Islet precursor cell (in vitro differentiated cells): ENCODE data around the gene GALNT12.

ENCODE experiments used
- DNase-seq: peaks from one replicate; pipeline ENCODE4 v3.0.0-alpha.2; 2018

The GALNT12 gene

DNA sequence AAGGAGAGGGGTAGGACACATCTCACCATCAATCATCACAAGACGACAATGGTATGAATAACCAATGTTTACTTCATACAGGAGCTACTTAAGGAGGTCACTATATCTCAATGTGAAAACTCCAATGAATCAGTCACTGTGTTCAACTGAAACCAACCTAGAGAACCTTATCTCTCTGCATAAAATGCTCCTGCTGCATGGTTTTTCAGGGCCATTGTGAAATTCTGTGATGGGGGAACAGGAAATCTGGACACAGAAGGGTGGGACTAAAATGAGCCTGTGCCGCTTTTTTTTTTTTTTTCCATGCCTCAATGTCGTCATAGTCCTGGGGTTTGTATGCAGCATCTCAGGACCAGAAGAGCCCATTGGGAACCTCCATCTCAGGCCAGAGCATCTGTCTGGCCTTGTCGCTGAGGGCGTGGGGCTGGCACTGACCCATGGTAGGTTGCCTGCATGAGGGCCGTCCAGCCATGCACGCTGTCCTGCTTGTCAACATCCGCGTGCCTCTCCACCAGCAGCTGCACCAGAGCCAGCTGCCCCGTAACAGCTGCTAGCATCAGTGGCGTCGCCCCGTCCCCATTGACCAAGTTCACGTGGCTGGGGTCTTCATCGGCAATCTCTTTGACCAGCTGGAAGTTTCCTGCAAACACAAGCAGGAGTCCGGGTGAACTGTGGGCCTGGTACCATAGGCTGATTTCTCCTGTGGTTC lies 23.8 kb upstream of the GALNT12 start:
- DNase-seq = no peak

DNA sequence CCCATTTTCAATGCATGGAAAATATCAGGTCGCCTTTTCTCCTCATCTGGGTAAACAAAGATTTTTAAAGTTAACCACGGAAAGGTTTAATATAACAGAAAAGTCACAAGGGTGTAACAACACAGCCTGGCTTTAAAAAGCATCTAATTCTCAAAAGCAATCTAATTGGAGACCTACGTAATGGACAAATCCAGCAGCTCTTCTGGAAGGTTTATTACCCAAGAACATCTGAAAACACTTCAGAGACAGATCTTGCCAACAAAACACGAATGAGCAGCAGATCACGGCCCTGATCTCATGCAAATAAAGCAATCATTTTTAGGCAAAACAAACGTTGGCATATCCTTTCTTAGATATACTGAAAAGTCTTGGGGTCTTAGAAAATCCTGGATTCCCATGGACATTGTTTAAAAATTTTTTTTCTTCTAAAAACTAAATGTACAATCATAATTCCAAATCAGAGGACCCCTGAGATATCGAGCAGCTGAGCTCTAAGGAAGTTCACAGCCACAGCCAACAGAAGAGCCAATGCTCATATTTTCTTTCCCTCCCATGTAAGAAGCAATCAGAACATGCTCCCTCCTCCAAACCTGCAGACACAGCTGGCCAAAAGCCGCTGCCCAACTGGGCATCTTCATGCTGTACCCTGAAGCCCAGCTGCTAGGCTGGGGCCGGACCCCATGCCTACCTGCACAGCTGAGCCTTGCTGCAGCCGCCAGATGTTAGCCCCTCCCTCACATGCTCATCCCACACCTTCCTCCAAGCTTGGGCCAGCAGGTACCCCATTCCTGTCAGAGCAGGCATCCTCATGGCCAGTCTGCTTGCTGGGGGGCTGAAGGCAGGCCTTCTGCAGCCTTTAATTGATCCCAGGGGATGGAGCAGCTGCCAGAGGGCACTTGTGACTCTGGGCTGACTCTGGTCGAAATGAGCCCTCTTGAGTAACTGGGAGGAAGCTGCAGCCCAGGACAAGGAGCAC lies 22.4 kb upstream of the GALNT12 start:
- DNase-seq = no peak

DNA sequence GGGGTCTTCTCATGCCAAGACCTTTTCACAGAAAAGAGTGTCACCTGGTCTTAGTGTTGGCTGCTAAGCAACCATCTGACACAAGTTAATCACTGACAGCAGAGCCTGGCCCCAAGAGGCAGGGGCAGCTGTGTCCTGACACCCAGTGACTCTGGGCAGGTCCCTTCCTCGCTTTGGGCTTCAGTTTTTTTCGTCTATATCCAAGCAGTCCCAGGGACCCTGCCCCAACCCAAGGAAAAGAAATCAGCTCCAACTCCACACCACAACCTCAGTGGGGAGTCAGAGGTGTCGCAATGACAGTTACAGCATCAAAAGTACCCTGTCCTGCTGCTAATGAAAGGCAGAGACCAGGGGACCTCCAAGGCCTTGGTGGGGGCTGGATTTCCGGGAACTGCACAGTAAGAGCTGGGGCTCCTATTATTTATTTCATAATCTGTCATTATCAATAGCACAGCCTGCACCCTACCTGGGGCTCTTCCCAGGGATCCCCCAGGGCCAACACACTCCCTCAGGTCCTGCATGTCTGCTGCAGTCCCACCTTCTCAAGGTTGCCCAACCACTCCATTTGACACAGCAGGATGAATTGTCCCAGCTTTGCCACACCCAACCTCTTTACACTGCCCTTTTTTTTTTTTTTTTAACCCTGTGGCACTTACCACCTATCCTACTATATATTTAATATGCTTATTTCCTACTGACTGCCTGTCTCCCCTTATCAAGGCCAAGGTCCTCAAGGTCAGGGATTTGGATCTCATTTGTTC lies 20.5 kb upstream of the GALNT12 start:
- DNase-seq = no peak

DNA sequence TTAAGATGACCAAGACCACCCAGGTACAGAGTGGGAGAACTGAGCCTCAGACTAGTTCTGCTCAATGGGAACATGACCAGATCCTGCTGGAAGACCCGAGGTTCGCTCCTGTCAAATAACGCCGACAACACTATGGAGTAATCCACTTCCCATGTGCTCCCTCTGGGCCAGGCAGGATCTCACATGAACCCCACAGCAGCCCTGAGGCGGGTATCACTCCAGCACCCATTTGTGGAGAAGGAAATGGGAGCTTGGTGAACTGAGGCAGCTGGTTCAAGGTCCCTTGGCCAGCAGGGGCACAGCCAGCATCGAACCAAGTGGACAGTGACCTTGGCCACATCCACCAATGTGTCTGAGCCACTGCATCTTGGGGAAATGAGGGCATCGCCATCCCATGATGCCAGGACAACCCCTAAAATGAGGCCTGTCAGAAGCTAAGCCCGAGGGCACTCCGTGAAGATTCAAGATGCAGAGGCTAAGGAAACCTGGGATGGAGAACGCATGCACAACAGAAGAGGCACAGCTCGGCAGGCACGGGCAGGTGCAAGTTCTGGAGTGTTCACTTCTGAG lies 19.6 kb upstream of the GALNT12 start:
- no peak for DNase-seq

DNA sequence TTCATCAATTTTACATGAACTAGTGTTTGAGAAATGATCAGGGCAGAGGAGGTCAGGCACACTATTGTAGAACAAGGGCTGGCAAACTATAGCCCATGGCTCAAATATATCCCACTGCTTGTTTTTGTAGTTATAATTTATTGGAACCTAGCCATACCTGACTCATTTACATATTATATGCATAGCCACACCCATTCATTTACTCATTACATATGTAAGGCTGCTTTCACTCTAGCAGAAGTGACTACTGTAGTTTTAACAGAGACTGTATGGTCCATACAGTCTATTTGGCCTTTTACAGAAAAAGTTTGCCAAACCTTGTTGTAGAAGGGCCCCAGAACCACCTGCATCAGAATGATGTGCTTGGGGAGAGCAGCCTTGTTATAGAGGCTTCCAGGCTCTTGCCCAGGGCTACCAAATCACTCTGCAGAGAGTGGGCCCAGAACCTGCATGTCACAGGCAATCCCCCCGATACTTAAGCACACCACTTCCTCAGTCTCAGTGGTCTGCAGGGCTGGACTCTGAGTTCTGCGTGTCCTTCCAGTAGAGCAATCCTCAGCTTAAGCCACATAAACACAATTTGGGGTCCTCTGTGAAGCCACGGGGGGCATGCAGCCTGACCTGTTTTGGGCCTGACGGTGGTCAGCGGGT lies 17.9 kb upstream of the GALNT12 start:
- DNase-seq = no peak

DNA sequence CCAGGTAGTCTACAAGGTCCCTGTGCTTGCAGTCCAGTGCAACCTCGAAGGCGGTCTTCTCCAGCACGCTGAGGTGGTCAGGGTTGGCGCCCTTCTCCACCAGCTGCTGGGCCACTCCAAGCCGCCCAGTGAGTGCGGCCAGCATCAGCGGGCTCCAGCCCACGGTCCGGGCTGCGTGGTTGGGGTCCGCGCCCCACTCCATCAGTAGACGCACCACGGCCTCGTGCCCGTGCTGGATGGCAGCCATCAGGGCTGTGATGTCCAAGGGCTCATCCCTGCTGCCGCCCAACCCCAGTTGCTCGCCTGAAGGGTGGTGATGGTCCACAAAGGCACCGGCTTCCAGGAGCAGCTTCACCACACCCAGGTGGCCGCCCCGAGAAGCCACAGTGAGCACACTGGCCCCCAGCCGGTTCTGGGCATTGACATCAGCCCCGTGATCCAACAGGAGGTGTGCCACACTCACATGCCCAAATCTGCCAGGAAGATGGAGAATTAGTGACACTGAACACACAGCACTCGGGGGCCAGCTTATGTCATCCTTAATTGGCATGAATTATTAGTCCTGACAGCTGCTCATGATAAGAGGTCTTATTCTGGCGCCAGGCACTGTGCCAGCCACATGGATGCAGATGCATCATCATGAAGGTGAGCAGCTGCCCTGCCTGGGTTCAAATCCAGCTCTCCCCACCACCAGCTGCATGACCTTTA lies 17.2 kb upstream of the GALNT12 start:
- no peak for DNase-seq

DNA sequence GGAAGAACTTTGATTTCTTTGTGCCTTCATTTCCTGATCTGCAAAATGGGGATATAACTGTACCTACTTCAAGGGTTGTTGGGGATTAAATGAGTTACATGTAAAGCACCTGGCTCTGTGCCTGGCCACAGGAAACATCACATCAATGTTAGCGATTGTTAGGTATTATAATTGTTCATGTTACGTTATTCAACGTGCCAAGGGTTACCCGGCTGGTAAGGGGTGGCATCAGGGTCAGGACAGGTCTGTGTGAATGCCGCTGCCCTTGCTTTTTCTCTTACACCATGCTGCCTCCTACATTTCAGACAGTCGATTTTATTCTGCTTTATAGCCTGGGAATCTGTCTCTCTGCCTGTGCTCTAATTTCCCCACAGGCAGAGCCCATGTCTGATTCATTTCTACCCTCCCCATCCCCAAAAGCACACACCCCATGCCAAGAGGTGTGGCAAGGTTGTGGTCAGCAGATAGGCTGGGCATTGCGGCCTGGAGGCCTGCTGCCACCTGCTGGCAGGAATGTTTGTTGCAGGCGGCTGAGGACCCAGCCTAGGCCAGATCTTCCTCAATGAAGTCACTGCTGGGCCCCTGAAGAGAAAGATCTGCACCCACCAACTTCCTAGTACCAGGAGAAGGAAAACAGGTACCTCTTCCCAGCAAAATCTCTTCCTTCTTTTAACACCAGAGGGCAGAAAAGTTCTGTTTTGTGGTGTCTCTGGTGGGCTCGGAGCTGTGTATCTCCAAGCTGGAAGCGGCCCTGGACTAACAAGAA lies 16.4 kb upstream of the GALNT12 start:
- DNase-seq = peak; percentile 93

DNA sequence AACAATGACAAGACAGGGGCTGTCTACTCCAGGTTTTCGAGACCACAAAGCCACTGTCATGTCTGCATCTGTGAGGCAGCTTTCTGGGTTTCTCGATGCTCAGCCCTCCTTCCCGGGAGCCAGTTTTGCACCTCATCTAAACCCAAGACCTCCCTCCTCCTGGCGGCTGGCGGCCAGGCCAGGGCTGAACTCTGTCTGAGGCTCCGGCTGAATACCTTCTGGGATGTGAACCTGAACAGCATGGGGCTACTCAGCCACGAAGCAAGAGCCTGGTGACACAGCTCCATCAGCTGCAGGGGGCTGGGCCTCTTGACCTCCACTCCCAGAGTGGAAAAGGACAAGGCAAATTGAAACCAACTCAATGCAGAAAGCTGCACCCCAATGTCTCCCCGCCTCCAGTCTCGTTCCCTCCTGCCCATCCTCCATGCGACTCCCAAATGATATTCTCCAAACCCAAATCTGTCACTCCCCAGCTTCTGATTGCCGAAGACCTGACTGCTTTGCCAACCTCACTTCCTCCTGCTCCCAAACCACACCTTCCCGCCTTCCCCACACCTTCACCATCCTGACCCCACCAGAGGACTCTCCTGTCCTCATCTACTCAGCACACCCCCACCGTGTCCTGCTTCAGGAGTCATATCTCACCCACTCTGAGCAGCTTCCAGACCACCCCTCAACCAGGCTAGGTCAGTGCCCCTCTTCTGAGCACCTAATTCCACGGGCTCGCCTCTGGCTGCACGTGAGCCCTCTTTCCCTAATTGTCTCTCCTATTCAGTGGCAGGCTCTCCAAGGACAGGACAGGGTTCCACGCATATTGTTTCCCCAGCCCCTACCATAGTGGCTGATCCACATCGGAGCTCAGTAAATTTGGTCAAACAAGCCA lies 15.6 kb upstream of the GALNT12 start:
- DNase-seq = no peak

DNA sequence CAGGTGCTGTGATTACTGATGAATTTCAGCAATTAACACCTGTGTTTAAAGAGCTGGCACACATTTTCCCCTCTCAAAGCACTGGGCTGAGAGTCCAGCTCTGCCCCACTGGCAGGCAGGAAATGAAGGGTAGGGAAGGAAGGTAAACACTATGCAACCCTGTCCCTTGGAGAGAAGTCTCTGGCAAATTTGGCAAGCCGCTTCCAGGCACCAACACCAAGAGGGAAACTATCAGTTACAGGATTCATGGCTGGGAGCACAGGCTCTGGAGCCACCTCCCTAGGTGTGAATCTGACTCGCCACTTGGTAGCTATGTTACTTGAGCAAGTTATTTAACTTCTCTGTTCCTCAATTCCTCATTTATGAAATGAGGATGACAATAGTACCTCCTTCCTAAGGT lies 14.4 kb upstream of the GALNT12 start:
- DNase-seq = no peak

DNA sequence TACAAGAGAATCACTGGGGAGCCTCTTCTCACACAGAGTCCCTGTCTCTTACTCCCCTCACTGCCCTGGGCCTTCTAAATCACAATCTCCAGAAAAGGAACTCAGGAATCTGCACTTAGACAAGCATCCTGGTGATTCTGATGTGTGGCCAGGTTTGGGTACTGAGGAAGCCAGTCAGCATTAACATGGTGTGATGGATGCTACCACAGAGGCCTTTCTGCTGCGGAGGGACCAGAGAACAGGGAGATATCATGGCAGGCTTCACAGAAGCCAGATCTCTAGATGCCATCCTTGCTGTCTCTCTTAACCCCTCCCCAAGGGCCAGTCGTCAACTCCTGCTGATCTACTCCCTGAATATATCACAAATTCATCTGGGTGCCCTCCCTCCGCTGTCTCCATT lies 12.7 kb upstream of the GALNT12 start:
- peak; percentile 42 for DNase-seq

DNA sequence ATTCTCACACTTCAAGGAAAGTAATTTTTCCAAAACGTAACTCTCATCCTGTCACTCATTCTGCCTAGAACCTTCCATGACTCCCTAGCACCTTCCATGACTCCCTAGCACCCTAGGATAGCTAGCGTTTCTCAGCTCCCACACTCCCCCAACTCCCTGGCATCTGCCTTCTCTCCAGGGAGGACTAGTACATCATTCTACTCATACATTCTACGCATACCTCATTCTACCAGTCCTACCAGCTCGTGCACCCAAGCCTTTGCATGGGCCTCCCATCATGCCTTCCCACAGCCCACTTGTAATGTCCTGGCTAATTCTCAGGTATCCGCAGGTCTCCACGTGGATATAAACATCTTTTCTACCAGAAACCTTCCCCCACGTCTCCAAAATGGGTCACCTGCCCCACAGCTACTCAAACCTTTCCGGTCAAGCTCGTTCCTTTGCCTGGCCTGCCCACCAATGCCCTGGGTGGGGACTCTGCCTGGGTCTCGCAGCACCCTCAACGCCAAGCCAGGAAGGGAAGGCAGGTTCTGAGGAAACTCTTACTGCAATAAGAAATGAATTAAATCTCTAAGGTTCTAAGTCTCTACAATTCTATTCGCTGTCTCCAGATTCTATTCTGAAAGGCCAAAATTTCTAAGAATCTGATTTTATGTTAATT lies 12.0 kb upstream of the GALNT12 start:
- peak; percentile 50 for DNase-seq

DNA sequence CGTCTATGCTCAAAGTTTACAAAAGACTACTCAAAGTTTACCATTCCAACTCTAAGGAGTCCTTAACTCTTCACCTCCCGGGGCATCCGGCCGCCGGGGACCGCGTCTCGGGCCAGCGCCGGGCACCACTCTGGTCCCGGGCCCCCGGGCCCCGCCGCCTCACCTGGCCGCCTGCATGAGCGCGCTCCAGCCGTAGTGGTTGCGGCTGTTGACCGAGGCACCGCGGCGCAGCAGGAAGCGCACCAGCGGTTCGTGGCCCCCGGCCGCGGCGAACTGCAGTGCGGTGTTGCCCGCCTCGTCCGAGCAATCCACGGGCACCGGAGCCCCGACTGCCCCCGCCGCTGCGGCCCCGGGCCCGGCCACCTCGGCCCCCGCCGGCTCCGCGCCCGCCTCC lies 11.5 kb upstream of the GALNT12 start:
- DNase-seq = peak; percentile 61

DNA sequence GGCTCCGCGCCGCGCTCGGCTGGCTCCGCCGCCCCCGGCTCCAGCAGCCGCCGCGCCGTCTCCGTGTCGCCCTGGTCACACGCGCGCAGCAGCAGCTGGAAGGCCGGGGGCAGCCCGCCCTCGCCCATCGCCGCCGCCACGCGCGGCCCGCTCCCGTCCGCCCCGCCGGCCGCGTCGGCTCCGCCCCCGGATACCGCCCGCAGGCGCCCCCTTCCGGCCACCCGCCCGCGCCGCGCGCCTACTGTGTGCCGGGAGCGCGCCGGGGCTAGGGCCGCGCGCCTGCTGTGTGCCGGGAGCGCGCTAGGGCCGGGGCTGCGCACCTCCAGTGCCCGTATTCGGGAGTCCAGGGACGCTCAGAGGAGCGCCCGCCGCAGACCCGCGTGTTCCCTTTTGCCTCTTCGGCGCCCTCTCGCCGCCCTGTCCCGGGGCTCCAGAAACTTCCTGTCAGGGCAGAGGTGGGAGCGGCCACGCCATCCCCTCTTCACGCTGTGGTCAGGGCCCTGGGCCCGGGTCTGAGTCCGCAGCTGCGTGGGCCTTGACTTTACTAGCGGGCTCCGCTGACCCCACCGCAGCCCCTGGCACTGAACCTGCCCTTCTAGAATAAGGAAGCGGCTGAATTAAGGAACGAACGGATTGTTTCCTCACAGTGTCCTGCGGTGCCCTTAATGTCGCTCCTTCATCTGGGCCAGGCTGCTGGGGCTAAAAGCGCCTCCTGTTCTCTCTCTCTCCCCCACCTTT lies 10.9 kb upstream of the GALNT12 start, which contains the start of gene ANKS6:
Gene ANKS6, minus strand, starts transcription at position 192 of the 738 bp plus-strand sequence. Its CDS starts 64 bp downstream, at position 128.
- peak; percentile 86 for DNase-seq

DNA sequence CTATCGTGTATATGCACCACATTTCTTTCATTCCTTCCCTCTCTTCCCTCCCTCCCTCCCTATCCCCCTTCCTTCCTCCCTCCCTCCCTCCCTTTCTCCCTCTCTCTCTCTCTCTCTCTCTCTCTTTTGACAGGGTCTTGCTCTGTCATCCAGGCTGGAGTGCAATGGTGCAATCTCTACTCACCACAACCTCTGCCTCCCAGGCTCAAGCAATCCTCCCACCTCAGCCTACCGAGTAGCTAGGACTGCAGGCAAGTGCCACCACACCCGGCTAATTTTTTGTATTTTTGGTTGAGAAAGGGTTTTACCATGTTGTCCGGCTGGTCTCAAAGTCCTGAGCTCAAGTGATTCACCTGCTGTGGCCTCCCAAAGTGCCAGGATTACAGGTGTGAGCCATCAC lies 10.0 kb upstream of the GALNT12 start:
- no peak for DNase-seq

DNA sequence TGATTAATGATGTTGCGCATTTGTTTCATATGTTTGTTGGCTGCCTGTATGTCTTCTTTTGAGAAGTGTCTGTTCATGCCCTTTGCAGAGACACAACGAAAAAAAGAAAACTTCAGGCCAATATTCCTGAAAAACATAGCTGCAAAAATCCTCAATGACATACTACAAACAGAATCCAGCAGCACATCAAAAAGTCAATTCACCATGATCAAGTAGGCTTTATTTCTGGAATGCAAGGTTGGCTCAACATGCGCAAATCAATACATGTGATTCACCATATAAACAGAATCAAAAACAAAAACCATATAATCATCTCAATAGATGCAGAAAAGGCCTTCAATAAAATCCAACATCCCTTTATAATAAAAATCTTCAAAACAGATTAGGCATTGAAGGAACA lies 9.2 kb upstream of the GALNT12 start:
- DNase-seq = no peak

DNA sequence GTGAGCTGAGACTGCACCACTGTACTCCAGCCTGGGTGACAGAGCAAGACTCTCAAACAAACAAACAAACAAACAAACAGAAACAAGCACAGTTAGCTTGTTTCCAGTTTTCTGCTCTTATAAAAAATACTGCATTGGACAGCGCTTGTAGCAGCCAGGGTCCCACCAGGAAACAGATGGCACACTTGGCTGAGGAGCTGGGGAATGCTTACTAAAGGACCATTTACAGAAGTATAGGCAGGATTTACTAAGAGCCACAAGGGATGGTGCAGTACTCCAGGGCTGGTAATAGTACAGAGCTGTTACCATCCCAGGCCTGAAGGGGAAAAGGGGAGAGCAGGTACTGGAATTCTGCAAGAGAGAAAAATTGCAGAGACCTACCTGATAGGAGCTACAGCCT lies 5.9 kb upstream of the GALNT12 start:
- peak; percentile 30 for DNase-seq

DNA sequence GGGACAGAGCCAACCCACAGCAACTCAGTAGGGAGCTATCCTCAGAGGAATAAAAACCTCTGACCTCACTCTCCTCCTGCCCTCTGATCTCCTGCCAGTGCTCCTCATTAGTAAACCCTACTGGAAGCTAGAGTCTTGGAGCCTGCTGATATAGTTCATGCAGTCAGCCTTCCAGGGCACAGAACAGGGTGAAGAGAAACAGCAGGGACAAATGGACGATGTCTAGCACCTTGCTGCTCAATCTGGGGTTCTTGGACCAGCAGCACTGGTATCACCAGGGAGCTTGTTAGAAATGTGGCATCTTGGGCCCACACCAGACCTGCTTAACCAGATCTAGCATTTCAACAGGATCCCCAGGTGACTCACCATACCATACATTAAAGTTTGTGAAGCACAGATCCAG lies 5.5 kb upstream of the GALNT12 start:
- DNase-seq = peak; percentile 54

DNA sequence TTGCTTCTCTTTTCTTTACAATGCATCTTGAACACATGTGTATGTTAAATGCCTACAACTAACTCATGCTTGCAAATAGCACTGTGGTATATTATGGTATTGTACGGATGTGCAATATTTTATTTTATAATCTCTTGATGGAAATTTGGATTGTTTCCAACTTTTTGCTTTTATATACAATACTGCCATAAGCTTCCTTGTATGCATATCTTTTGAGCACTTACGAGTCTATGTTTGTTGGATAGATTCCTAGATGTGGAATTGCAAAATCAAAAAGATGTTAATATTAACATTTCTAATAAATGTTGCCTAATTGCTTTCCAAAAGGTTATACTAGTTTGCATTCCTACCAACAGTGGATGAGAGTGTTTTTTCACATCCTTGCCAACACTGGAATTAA lies 3.4 kb upstream of the GALNT12 start:
- DNase-seq = no peak
